Naive thymus-derived CD4-positive, alpha-beta T cell (primary cell): Measurements from ENCODE around the gene SPHK2. TPM values are rescaled to one million over a fixed set of nuclear protein-coding genes. Genes with fewer than 3 reads are reported as not detected.
"Not testable (repeated sequence)": the region's sequence is repeated elsewhere in the genome, so short reads cannot be mapped to it uniquely, and the experiment has no call there.

Experiments
- ATAC-seq: fragments of 150-1000 bp; cut with Tn5 transposase; 2 replicates; pipeline ENCODE4 v1.10.0; 2021; ENCODE audit warnings: mild to moderate bottlenecking, moderate library complexity
- CTCF ChIA-PET: fragments of 350-600 bp; sonication (Branson Sonifier 250); formaldehyde crosslinking; loops from one replicate; lab custom pipeline; 2021; ENCODE audit warnings: antibody characterized with exemption; lab: Charles Lee
- POLR2A ChIA-PET: fragments of 350-600 bp; sonication (Branson Sonifier 250); formaldehyde crosslinking; loops from one replicate; lab custom pipeline; 2021; ENCODE audit warnings: antibody characterized with exemption, inconsistent platforms; lab: Charles Lee
- DNase-seq, 9 donors: peaks; one replicate each; pipeline versions ENCODE4 v3.0.0 to v3.0.0-alpha.2; 2020 to 2022; ENCODE audit warnings: mixed read lengths in 1 of 9
- H3K27ac ChIP-seq: one replicate; pipeline ENCODE4 v1.7.0; 2013; ENCODE audit warnings: mild to moderate bottlenecking, low read depth, low read length, moderate library complexity
- H3K27me3 ChIP-seq, 2 donors: one replicate each; pipeline ENCODE4 v1.7.0; 2013; ENCODE audit warnings: low read length in 2 of 2, mild to moderate bottlenecking in 2 of 2, moderate library complexity in 2 of 2; ENCODE audit not compliant: control insufficient read depth in 2 of 2, insufficient read depth in 2 of 2
- H3K36me3 ChIP-seq, 3 experiments: 1 replicate in 2 of 3; 2 replicates in 1 of 3; pipeline ENCODE4 v1.7.0; 2013; ENCODE audit warnings: low read length in 3 of 3, mild to moderate bottlenecking in 3 of 3, moderate library complexity in 1 of 3; ENCODE audit not compliant: insufficient read depth in 3 of 3, control insufficient read depth in 2 of 3
- H3K4me1 ChIP-seq, 2 donors: one replicate each; pipeline ENCODE4 v1.7.0; 2013; ENCODE audit warnings: low read length in 2 of 2, mild to moderate bottlenecking in 2 of 2, moderate library complexity in 1 of 2; ENCODE audit not compliant: control insufficient read depth in 2 of 2, insufficient read depth in 2 of 2
- H3K4me3 ChIP-seq: 2 replicates; pipeline ENCODE4 v1.7.0; 2013; ENCODE audit warnings: mild to moderate bottlenecking, low read length
- H3K9me3 ChIP-seq, 3 experiments: 1 replicate in 2 of 3; 2 replicates in 1 of 3; pipeline ENCODE4 v1.7.0; 2013; ENCODE audit warnings: low read length in 3 of 3; ENCODE audit not compliant: control insufficient read depth in 2 of 3
- H3K27ac Mint-ChIP-seq, 9 donors: one replicate each; pipeline ENCODE4 v1.8.0; 2020 to 2022; ENCODE audit warnings: mixed read lengths in 9 of 9, mild to moderate bottlenecking in 8 of 9, moderate library complexity in 5 of 9, inconsistent platforms in 2 of 9
- H3K27me3 Mint-ChIP-seq, 5 donors: one replicate each; pipeline ENCODE4 v1.8.0; 2021 to 2022; ENCODE audit warnings: mixed read lengths in 5 of 5, mild to moderate bottlenecking in 1 of 5
- H3K36me3 Mint-ChIP-seq, 5 donors: one replicate each; pipeline ENCODE4 v1.8.0; 2020 to 2022; ENCODE audit warnings: mixed read lengths in 5 of 5, mild to moderate bottlenecking in 3 of 5, inconsistent platforms in 1 of 5
- H3K4me1 Mint-ChIP-seq, 7 donors: one replicate each; pipeline ENCODE4 v1.8.0; 2020 to 2022; ENCODE audit warnings: mixed read lengths in 7 of 7, mild to moderate bottlenecking in 3 of 7, inconsistent platforms in 1 of 7
- H3K4me3 Mint-ChIP-seq, 10 donors: one replicate each; pipeline ENCODE4 v1.8.0; 2020 to 2022; ENCODE audit warnings: mild to moderate bottlenecking in 10 of 10, mixed read lengths in 10 of 10, moderate library complexity in 6 of 10, inconsistent platforms in 2 of 10
- H3K9me3 Mint-ChIP-seq, 11 donors: one replicate each; pipeline ENCODE4 v1.8.0; 2020 to 2022; ENCODE audit warnings: mixed read lengths in 11 of 11, mild to moderate bottlenecking in 4 of 11, inconsistent platforms in 1 of 11, moderate library complexity in 1 of 11
- intact Hi-C, 2 donors: fragments of 100-400 bp; cut with micrococcal nuclease; formaldehyde crosslinking; loops; one replicate each; pipeline ENCODE4 v1.15.1; 2023
- polyA plus RNA-seq, 2 donors: library from polyadenylated mRNA; unstranded; fragments of 300-500 nt; fragmentation: Illumina TruSeq; gene quantifications; one replicate each; pipeline ENCODE4 v1.2.3, GENCODE V29; 2021
- total RNA-seq, 6 experiments: library from RNA in 5 of 6; stranded (reverse) in 5 of 6; gene quantifications; 1 replicate in 5 of 6; 2 replicates in 1 of 6; pipeline ENCODE4 v1.2.3 and lab custom pipeline; 2021 to 2026

Gene SPHK2
- total and polyA plus RNA-seq, 7 experiments from 2014 or later: 11.2 to 34.7 (median 20.7) TPM

DNA sequence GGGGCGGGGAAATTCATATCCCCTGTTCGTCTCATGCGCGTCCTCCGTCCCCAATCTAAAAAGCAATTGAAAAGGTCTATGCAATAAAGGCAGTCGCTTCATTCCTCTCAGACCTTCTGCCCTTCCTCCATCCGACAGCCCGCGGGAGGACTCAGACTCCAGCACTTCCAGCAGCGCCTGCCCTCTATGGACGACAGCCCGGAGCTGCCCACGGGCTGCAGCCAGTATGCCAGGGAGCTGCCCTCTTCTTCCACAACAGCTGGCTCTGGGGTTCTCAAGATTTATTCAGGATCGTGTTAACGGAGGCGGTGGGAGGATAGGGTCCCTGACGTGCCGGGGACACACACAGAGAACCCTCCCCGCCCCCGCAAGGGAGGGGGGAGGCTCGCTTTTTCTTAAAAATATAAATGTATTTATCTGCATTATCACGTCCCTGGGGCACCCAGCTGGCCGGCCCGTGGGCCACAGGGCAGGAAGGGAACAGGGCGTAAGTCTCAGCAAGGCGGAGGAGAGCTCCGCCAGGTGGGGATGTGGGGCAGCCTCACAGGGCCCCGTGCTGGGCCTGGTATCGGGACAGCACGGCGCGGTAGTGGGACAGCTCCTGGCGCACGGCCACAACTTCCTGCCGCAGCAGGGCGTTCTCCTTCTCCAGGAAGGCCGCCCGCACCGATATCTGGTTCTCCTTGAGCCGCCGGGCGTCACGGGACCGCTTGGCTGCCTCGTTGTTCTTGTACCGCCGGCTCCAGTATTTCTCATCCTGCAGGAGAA lies 11.2 kb downstream of the SPHK2 start:
- Histone ChIP-seq H3K36me3 (peaks cover 4 to 65% (median 11%) of the 10 kb centered on the region in 3 experiments), H3K4me3 (no peak overlapping the region), H3K27ac (peak overlapping the region; percentile 11), H3K4me1 (peaks cover 29 to 32% of the 10 kb centered on the region in 2 donors), H3K27me3 (no peaks in the 10 kb centered on the region), H3K9me3 (no peaks in the 10 kb centered on the region)
- H3K4me1 Mint-ChIP-seq: peaks cover 4 to 45% (median 34%) of the 10 kb centered on the region in 7 donors
- no peak for ATAC-seq
- DNase-seq: no peak
- H3K36me3 Mint-ChIP-seq: peaks cover 0 to 13% (median 4%) of the 10 kb centered on the region in 5 donors
- intact Hi-C loops: loop anchor here (10.0 kb wide), 3 partner anchors 484 to 1244 kb away; partner anchors contain the start of genes AKT1S1 (in 1 of the 2), C19orf73 (in 1 of the 2), LIN7B (in 1 of the 2) and PPFIA3 (in 1 of the 2)
- H3K9me3 Mint-ChIP-seq: peaks cover 0 to 5% (median 0%) of the 10 kb centered on the region in 11 donors
- ChIA-PET CTCF (no interaction called here), POLR2A (interaction anchor here (0.7 to 7.5 kb wide), 5 partner anchors 8 to 107 kb away, joined by 3 to 73 read pairs (median 6); partner anchors contain the start of genes CA11, RPL18 and SPHK2)
- H3K27me3 Mint-ChIP-seq: no peaks in the 10 kb centered on the region
- peak overlapping the region in 5 of 9 donors; percentile 41 to 79 (median 56) for H3K27ac Mint-ChIP-seq
- peak overlapping the region in 4 of 10 donors; percentile 23 to 38 (median 32) for H3K4me3 Mint-ChIP-seq

DNA sequence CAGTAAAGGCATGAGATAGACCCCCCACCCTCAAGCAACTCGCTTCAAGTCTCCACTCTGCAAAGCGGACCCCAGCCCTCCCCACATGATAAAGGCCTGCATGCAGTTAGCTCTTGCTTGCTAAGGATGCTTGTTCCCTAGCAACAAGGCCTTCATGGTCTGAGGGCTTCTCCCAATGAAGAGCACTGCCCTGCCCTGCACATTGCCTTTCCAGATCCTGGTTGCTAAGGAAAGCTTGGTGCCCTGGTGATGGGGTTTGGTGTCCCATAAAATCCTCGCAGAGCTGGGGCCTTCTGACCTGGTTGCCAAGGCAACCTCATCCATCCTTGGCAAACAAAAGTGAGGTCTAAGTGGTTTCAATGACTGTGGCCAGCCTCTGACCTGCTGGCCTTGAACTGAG lies 11.9 kb downstream of the SPHK2 start:
- Mint-ChIP-seq H3K27me3 (no peaks in the 10 kb centered on the region), H3K4me3 (peak overlapping the region in 2 of 10 donors; percentile 23 to 37), H3K9me3 (peaks cover 0 to 8% (median 0%) of the 10 kb centered on the region in 11 donors), H3K27ac (peak overlapping the region in 8 of 9 donors; percentile 2 to 79 (median 48)), H3K36me3 (peaks cover 0 to 13% (median 4%) of the 10 kb centered on the region in 5 donors), H3K4me1 (peaks cover 4 to 44% (median 34%) of the 10 kb centered on the region in 7 donors)
- POLR2A ChIA-PET: interaction anchor here (0.6 to 7.5 kb wide), 5 partner anchors 8 to 267 kb away, joined by 3 to 73 read pairs (median 5); partner anchors contain the start of genes RPL18, SPHK2, SYNGR4 and TMEM143
- intact Hi-C loops: loop anchor here (10.0 kb wide), 3 partner anchors 484 to 1244 kb away; partner anchors contain the start of genes AKT1S1 (in 1 of the 2), C19orf73 (in 1 of the 2), LIN7B (in 1 of the 2) and PPFIA3 (in 1 of the 2)
- H3K27me3 ChIP-seq: no peaks in the 10 kb centered on the region
- H3K4me1 ChIP-seq: peaks cover 29 to 32% of the 10 kb centered on the region in 2 donors
- no peaks in the 10 kb centered on the region for H3K9me3 ChIP-seq
- H3K4me3 ChIP-seq: no peak overlapping the region
- peaks cover 4 to 63% (median 11%) of the 10 kb centered on the region in 3 experiments for H3K36me3 ChIP-seq
- ATAC-seq (no peak), DNase-seq (peak in 1 of 9 donors; percentile 7)
- CTCF ChIA-PET: no interaction called here
- H3K27ac ChIP-seq: peak overlapping the region; percentile 29

DNA sequence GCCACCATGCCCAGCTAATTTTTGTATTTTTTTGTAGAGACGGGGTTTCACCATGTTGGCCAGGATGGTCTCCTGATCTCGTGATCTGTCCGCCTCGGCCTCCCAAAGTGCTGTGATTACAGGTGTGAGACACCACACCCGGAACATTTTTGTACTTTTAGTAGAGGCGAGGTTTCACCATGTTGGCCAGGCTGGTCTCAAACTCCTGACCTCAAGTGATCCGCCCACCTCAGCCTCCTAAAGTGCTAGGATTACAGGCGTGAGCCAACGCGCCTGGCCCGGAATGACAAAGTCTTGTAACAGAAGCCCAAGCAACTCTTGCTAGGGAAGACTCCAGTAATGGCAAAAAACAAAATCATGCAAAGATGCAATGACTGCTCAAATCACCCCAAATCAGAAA lies 13.0 kb downstream of the SPHK2 start:
- Mint-ChIP-seq H3K4me1 (peaks cover 4 to 39% (median 33%) of the 10 kb centered on the region in 7 donors), H3K4me3 (peak overlapping the region in 9 of 10 donors; percentile 29 to 100 (median 52)), H3K27ac (peak overlapping the region; percentile 21 to 95 (median 66)), H3K36me3 (peaks cover 0 to 13% (median 4%) of the 10 kb centered on the region in 5 donors)
- DNase-seq, H3K9me3 ChIP-seq, CTCF ChIA-PET, H3K4me3 ChIP-seq, ATAC-seq, H3K9me3 Mint-ChIP-seq, H3K27me3 ChIP-seq, H3K27me3 Mint-ChIP-seq: not testable (repeated sequence)
- peaks cover 26 to 32% of the 10 kb centered on the region in 2 donors for H3K4me1 ChIP-seq
- intact Hi-C loops: loop anchor here (10.0 kb wide), 3 partner anchors 483 to 1243 kb away; partner anchors contain the start of genes AKT1S1 (in 1 of the 2), C19orf73 (in 1 of the 2), LIN7B (in 1 of the 2) and PPFIA3 (in 1 of the 2)
- peaks cover 4 to 70% (median 11%) of the 10 kb centered on the region in 3 experiments for H3K36me3 ChIP-seq
- peak overlapping the region; percentile 88 for H3K27ac ChIP-seq
- POLR2A ChIA-PET: interaction anchor here (3.1 to 7.5 kb wide), 3 partner anchors 9 to 15 kb away, joined by 36 to 73 read pairs (median 66); partner anchors contain the start of genes CA11, RPL18 and SPHK2

DNA sequence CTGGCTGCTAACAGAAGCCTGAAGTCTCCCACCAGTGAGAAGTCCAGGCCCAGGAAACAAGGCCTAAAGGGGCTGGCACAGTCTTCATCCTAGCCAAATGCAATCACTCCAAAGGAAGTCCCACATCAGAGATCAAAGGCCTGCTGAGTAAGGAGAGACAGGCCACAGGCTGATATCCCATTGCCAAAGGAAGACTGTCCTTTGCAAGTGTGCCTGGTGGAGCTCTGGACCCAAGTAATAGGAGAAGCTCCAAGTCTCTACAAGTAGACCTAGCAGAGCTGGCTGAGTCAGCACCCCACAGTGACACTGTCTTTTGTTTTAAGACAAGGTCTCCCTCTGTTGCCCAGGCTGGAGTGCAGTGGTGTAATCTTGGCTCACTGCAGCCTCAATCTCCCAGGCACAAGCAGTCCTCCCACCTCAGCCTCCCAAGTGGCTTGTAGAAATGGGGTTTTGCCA lies 13.4 kb downstream of the SPHK2 start:
- peak overlapping the region in 9 of 10 donors; percentile 29 to 100 (median 52) for H3K4me3 Mint-ChIP-seq
- peaks cover 23 to 32% of the 10 kb centered on the region in 2 donors for H3K4me1 ChIP-seq
- peaks cover 0 to 13% (median 4%) of the 10 kb centered on the region in 5 donors for H3K36me3 Mint-ChIP-seq
- H3K9me3 ChIP-seq: no peaks in the 10 kb centered on the region
- H3K4me1 Mint-ChIP-seq: peaks cover 4 to 39% (median 34%) of the 10 kb centered on the region in 7 donors
- H3K9me3 Mint-ChIP-seq: peaks cover 0 to 8% (median 0%) of the 10 kb centered on the region in 11 donors
- DNase-seq (no peak), ATAC-seq (no peak)
- H3K27ac ChIP-seq: peak overlapping the region; percentile 88
- H3K27me3 Mint-ChIP-seq: no peaks in the 10 kb centered on the region
- intact Hi-C loops: loop anchor here (10.0 kb wide), 3 partner anchors 482 to 1242 kb away; partner anchors contain the start of genes AKT1S1 (in 1 of the 2), C19orf73 (in 1 of the 2), LIN7B (in 1 of the 2) and PPFIA3 (in 1 of the 2)
- no peaks in the 10 kb centered on the region for H3K27me3 ChIP-seq
- ChIA-PET CTCF (interaction anchor here (1.3 kb wide), 1 partner anchor 12 kb away, joined by 3 read pairs; no protein-coding TSS in a partner anchor), POLR2A (interaction anchor here (0.6 to 7.5 kb wide), 8 partner anchors 10 to 1502 kb away, joined by 3 to 73 read pairs (median 4); partner anchors contain the start of genes CA11, RPL18, SAE1 and SPHK2)
- H3K36me3 ChIP-seq: peaks cover 4 to 70% (median 11%) of the 10 kb centered on the region in 3 experiments
- peak overlapping the region; percentile 21 to 95 (median 66) for H3K27ac Mint-ChIP-seq
- no peak overlapping the region for H3K4me3 ChIP-seq

DNA sequence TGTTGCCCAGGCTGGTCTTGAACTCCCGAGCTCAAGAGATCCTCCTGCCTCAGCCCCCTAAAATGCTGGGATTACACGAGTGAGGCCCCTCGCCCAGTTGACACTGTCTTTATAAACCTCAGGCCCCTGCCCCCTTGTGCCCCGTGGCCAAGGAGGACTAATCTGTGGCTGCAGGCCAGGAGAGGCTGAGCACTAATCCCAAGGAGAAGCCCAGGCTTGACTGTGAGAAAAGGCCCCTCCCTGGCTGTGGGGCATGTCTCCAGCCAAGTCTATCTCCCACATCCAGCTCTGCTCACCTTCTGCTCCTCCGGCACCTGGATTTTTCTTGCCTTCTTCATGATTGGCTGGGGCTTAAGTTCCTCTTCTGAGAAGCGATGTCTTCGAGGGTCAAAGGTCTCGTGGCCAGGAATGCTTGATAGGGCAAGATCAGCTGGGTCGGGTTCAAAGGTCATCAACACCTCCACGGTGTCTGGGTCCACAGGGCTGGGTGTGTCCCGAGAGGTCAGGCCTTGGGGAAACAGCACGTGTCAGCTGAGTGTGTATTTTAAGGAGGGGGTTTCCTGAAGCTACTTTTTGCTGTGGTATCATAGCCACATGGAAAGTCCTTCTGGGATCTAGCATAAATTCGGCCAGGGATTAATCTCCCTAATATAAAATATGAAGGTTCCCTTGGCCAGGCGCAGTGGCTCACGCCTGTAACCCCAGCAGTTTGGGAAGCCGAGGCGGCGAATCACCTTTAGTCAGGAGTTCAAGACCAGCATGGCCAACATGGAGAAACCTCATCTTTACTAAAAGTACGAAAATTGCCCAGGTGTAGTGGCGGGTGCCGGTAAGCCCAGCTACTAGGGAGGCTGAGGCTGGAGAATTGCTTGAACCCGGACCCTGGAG lies 14.1 kb downstream of the SPHK2 start:
- H3K27me3 ChIP-seq: no peaks in the 10 kb centered on the region
- intact Hi-C loops: loop anchor here (2.0 to 10.0 kb wide), 4 partner anchors 481 to 1241 kb away; partner anchors contain the start of genes C19orf73 (in 2 of the 2), PPFIA3 (in 2 of the 2), AKT1S1 (in 1 of the 2) and LIN7B (in 1 of the 2)
- peaks cover 24 to 34% of the 10 kb centered on the region in 2 donors for H3K4me1 ChIP-seq
- H3K27ac ChIP-seq: peak overlapping the region; percentile 88
- peak overlapping the region; percentile 89 for H3K4me3 ChIP-seq
- ChIA-PET CTCF (interaction anchor here (1.0 to 1.3 kb wide), 3 partner anchors 10 to 13 kb away, joined by 3 to 4 read pairs (median 3); no protein-coding TSS in a partner anchor), POLR2A (interaction anchor here (0.6 to 7.5 kb wide), 13 partner anchors 10 to 1502 kb away, joined by 3 to 73 read pairs (median 4); partner anchors contain the start of genes CA11, RPL18, SAE1 and SPHK2)
- H3K36me3 ChIP-seq: peaks cover 4 to 63% (median 11%) of the 10 kb centered on the region in 3 experiments
- H3K4me1 Mint-ChIP-seq: peaks cover 8 to 42% (median 37%) of the 10 kb centered on the region in 7 donors
- DNase-seq (no peak), ATAC-seq (no peak)
- peaks cover 0 to 13% (median 5%) of the 10 kb centered on the region in 5 donors for H3K36me3 Mint-ChIP-seq
- peak overlapping the region in 8 of 9 donors; percentile 84 to 97 (median 94) for H3K27ac Mint-ChIP-seq
- H3K9me3 ChIP-seq: no peaks in the 10 kb centered on the region
- no peaks in the 10 kb centered on the region for H3K27me3 Mint-ChIP-seq
- H3K9me3 Mint-ChIP-seq: peaks cover 0 to 8% (median 0%) of the 10 kb centered on the region in 11 donors
- peak overlapping the region in 8 of 10 donors; percentile 21 to 100 (median 88) for H3K4me3 Mint-ChIP-seq
